Measurements from ENCODE around the gene TPCN1. TPM values are rescaled to one million over a fixed set of nuclear protein-coding genes. Genes with fewer than 3 reads are reported as not detected.

The TPCN1 gene
- total RNA-seq, 3 donors from 2014 or later: 89.9 to 133 (median 91.3) TPM

- H3K36me3 ChIP-seq (ENCODE audit: low read depth): peaks cover 13% of the 10 kb centered on the region
- no peak overlapping the region for H3K4me3 ChIP-seq
- no peak for TF ChIP-seq CTCF (IDR thresholded peaks at IDR 0.05)
- no peaks in the 10 kb centered on the region for H3K9me3 ChIP-seq
- ATAC-seq: no peak
- DNase-seq: no peak
- no peaks in the 10 kb centered on the region for H3K4me1 ChIP-seq (ENCODE audit: low read depth)
- intact Hi-C loops (cut with DNase I, micrococcal nuclease): no loop called here
Observed at GRCh38 chr12:113289361-113289760, 68.1 kb downstream of the TPCN1 start.

- Histone ChIP-seq H3K4me3 (no peak overlapping the region), H3K4me1 (ENCODE audit: low read depth) (no peaks in the 10 kb centered on the region), H3K36me3 (ENCODE audit: low read depth) (peaks cover 13% of the 10 kb centered on the region), H3K9me3 (no peaks in the 10 kb centered on the region)
- intact Hi-C loops (cut with DNase I, micrococcal nuclease): no loop called here
- no peak for TF ChIP-seq CTCF (IDR thresholded peaks at IDR 0.05)
- ATAC-seq (no peak), DNase-seq (no peak)
Observed at GRCh38 chr12:113290506-113290905, 69.2 kb downstream of the TPCN1 start.

- no peak for TF ChIP-seq CTCF (IDR thresholded peaks at IDR 0.05)
- Histone ChIP-seq H3K4me3 (no peak overlapping the region), H3K36me3 (ENCODE audit: low read depth) (peaks cover 13% of the 10 kb centered on the region), H3K4me1 (ENCODE audit: low read depth) (no peaks in the 10 kb centered on the region), H3K9me3 (no peaks in the 10 kb centered on the region)
- ATAC-seq (no peak), DNase-seq (no peak)
- intact Hi-C loops (cut with DNase I, micrococcal nuclease): no loop called here
Observed at GRCh38 chr12:113291586-113291985, 70.3 kb downstream of the TPCN1 start.

- no peak overlapping the region for H3K4me3 ChIP-seq
- TF ChIP-seq CTCF (IDR thresholded peaks at IDR 0.05): no peak
- H3K4me1 ChIP-seq (ENCODE audit: low read depth): no peaks in the 10 kb centered on the region
- no peak for DNase-seq
- H3K36me3 ChIP-seq (ENCODE audit: low read depth): peaks cover 13% of the 10 kb centered on the region
- no peaks in the 10 kb centered on the region for H3K9me3 ChIP-seq
- intact Hi-C loops (cut with DNase I, micrococcal nuclease): no loop called here
- ATAC-seq: no peak
Observed at GRCh38 chr12:113292091-113292490, 70.8 kb downstream of the TPCN1 start.

GRCh38 chr12:113292547-113292946 lies 71.3 kb downstream of the TPCN1 start:
- H3K4me1 ChIP-seq (ENCODE audit: low read depth): no peaks in the 10 kb centered on the region
- H3K9me3 ChIP-seq: no peaks in the 10 kb centered on the region
- no peak for DNase-seq
- TF ChIP-seq CTCF (IDR thresholded peaks at IDR 0.05): no peak
- ATAC-seq: no peak
- H3K4me3 ChIP-seq: no peak overlapping the region
- intact Hi-C loops (cut with DNase I, micrococcal nuclease): no loop called here
- H3K36me3 ChIP-seq (ENCODE audit: low read depth): peaks cover 13% of the 10 kb centered on the region

- no peaks in the 10 kb centered on the region for H3K4me1 ChIP-seq (ENCODE audit: low read depth)
- no peak overlapping the region for H3K4me3 ChIP-seq
- DNase-seq (no peak), ATAC-seq (no peak)
- intact Hi-C loops (cut with DNase I, micrococcal nuclease): no loop called here
- H3K36me3 ChIP-seq (ENCODE audit: low read depth): peaks cover 13% of the 10 kb centered on the region
- TF ChIP-seq CTCF (IDR thresholded peaks at IDR 0.05): no peak
- no peaks in the 10 kb centered on the region for H3K9me3 ChIP-seq
Observed at GRCh38 chr12:113293100-113293499, 71.8 kb downstream of the TPCN1 start.

All from mucosa of descending colon (tissue), 3 donors.